NT2/D1 (cell line): ENCODE measurements around the gene ACSL6.

Experiments
- SUZ12 ChIP-seq: IDR thresholded peaks from 2 replicates; pipeline ENCODE4 v1.6.1; 2011; ENCODE audit not compliant: insufficient read length, insufficient read depth; ENCODE audit errors: extremely low read depth
- YY1 ChIP-seq: IDR thresholded peaks from 2 replicates; pipeline ENCODE4 v1.6.1; 2011; ENCODE audit not compliant: insufficient read length, insufficient read depth

- no peak for TF ChIP-seq YY1
- no peak for TF ChIP-seq SUZ12
Observed at GRCh38 chr5:132060501-132061161, 49.2 kb upstream of the ACSL6 start, which contains the start of gene IL3.
